ENCODE results near the gene PCDHB11.
"Not testable (repeated sequence)": the region's sequence is repeated elsewhere in the genome, so short reads cannot be mapped to it uniquely, and the experiment has no call there.

- not testable (repeated sequence) for TF ChIP-seq EZH2phosphoT487 (IDR thresholded peaks at IDR 0.05; ENCODE audit: insufficient read depth, low read depth); EZH2 (IDR thresholded peaks at IDR 0.05; ENCODE audit: insufficient read depth, poor library complexity, severe bottlenecking)
Measured at GRCh38 chr5:141247434-141247833, 48.0 kb downstream of the PCDHB11 start.
